Spleen (tissue), 11 donors: Measurements from ENCODE around the gene SELENOS. TPM values are rescaled to one million over a fixed set of nuclear protein-coding genes. Genes with fewer than 3 reads are reported as not detected.

Experiments
- DNase-seq: peaks from one replicate; pipeline ENCODE4 v3.0.0-alpha.2; 2020
- H3K27ac ChIP-seq, 8 donors: fragments of 200-600 bp; sonication (generic) in 7 of 8; 1 replicate in 4 of 8; 2 replicates in 4 of 8; pipeline versions ENCODE4 v1.5.0 to v1.8.0; 2016 to 2021; ENCODE audit warnings: inconsistent platforms in 4 of 8, mild to moderate bottlenecking in 4 of 8, moderate library complexity in 1 of 8
- H3K27me3 ChIP-seq, 7 donors: fragments of 200-600 bp; sonication (generic) in 6 of 7; replicated peaks in 1 of 7; 1 replicate in 4 of 7; 2 replicates in 3 of 7; pipeline versions ENCODE4 v1.5.0 to v1.8.0; 2016 to 2021; ENCODE audit warnings: inconsistent platforms in 3 of 7, mild to moderate bottlenecking in 1 of 7
- H3K36me3 ChIP-seq, 6 donors: fragments of 200-600 bp; sonication (generic) in 5 of 6; 1 replicate in 4 of 6; 2 replicates in 2 of 6; pipeline versions ENCODE4 v1.5.0 to v1.8.0; 2016 to 2021; ENCODE audit warnings: inconsistent platforms in 2 of 6
- H3K4me1 ChIP-seq, 6 donors: fragments of 200-600 bp; sonication (generic) in 5 of 6; 1 replicate in 3 of 6; 2 replicates in 3 of 6; pipeline versions ENCODE4 v1.5.0 to v1.8.0; 2016 to 2021; ENCODE audit warnings: inconsistent platforms in 3 of 6
- H3K4me3 ChIP-seq, 8 donors: fragments of 200-600 bp; sonication (generic) in 7 of 8; 1 replicate in 4 of 8; 2 replicates in 4 of 8; pipeline versions ENCODE4 v1.5.0 to v1.8.0; 2016 to 2021; ENCODE audit warnings: inconsistent platforms in 4 of 8, mild to moderate bottlenecking in 4 of 8, moderate library complexity in 2 of 8
- H3K9me3 ChIP-seq, 8 donors: fragments of 200-600 bp; sonication (generic) in 7 of 8; 1 replicate in 4 of 8; 2 replicates in 4 of 8; pipeline versions ENCODE4 v1.5.0 to v1.8.0; 2016 to 2021; ENCODE audit warnings: inconsistent platforms in 4 of 8
- POLR2A ChIP-seq, 3 donors: fragments of 450-650 bp; IDR thresholded peaks; one replicate each; pipeline ENCODE4 v1.5.1; 2017; ENCODE audit warnings: antibody characterized with exemption in 3 of 3, mild to moderate bottlenecking in 1 of 3
- POLR2AphosphoS5 ChIP-seq, 3 donors: sonication (generic); formaldehyde crosslinking; IDR thresholded peaks; one replicate each; pipeline ENCODE4 v1.5.1; 2017; ENCODE audit warnings: antibody characterized with exemption in 3 of 3
- WGBS, 5 donors: extraction: QIAGEN DNeasy Blood & Tissue Kit in 3 of 5; methylation state at CpG; one replicate each; pipeline versions ENCODE4 v1.1.5 to v1.1.7; 2013 to 2018; 5-methylcytosine and 5-hydroxymethylcytosine counted together
- intact Hi-C: fragments of 100-400 bp; cut with DNase I; formaldehyde crosslinking; loops from one replicate; pipeline ENCODE4 v1.15.0; 2023; ENCODE audit warnings: low total_unique reads
- polyA plus RNA-seq, 3 donors: library from polyadenylated mRNA; stranded (reverse); fragments of 200-250 nt; gene quantifications; one replicate each; pipeline ENCODE4 v1.2.1, GENCODE V29; 2013
- total RNA-seq, 7 donors: library from RNA; depleted of rRNA in 3 of 7; stranded (reverse); fragments of >200 nt in 3 of 7; fragmentation: NEBNext Ultra II Directional in 4 of 7; extraction: Animal tissue kit (Norgen Biotek cat#: 25700) in 4 of 7; gene quantifications; one replicate each; pipeline versions ENCODE4 v1.1.0 to v1.2.1, GENCODE V29; 2016 to 2021
- TF ChIP-seq, protein P1 (sequence below), 11 experiments: fragments of 200-600 bp in 7 of 11; fragments of 450-650 bp in 4 of 11; sonication (generic) in 4 of 11; IDR thresholded peaks in 8 of 11; conservative IDR thresholded peaks in 3 of 11; 1 replicate in 7 of 11; 2 replicates in 4 of 11; pipeline versions ENCODE4 v1.4.0 to v1.8.0; 2016 to 2021; ENCODE audit warnings: antibody characterized with exemption in 11 of 11, inconsistent platforms in 4 of 11, mild to moderate bottlenecking in 1 of 11
- donor health status: healthy with polysubstance abuse.
- donor health status: DM: no; HTN: no; CAD: no; lungs with moderate emphysema.
- donor health status: DM: no; HTN: no; CAD: no.
- donor health status: Bipolar disorder and iron deficiency.
- donor health status: healthy.
- donor health status: DM: no; HTN: no; CAD: no.
- donor health status: DM: yes; HTN: yes; CAD: no.

The SELENOS gene
- total and polyA plus RNA-seq, 10 donors, result 25.7 to 109 (median 57.3) TPM

GRCh38 chr15:101313041-101313761 is 35.9 kb upstream of the SELENOS start:
- Histone ChIP-seq H3K4me3 (no peak overlapping the region), H3K27me3 (peaks cover 0 to 5% (median 0%) of the 10 kb centered on the region in 7 donors), H3K36me3 (peaks cover 0 to 93% (median 15%) of the 10 kb centered on the region in 6 donors), H3K9me3 (no peaks in the 10 kb centered on the region), H3K4me1 (no peaks in the 10 kb centered on the region), H3K27ac (no peak overlapping the region)
- WGBS, 5 donors, result 86 to 95% (median 88%) methylated on average over 21 of the region's 21 CpGs
- TF ChIP-seq, protein P1, sequence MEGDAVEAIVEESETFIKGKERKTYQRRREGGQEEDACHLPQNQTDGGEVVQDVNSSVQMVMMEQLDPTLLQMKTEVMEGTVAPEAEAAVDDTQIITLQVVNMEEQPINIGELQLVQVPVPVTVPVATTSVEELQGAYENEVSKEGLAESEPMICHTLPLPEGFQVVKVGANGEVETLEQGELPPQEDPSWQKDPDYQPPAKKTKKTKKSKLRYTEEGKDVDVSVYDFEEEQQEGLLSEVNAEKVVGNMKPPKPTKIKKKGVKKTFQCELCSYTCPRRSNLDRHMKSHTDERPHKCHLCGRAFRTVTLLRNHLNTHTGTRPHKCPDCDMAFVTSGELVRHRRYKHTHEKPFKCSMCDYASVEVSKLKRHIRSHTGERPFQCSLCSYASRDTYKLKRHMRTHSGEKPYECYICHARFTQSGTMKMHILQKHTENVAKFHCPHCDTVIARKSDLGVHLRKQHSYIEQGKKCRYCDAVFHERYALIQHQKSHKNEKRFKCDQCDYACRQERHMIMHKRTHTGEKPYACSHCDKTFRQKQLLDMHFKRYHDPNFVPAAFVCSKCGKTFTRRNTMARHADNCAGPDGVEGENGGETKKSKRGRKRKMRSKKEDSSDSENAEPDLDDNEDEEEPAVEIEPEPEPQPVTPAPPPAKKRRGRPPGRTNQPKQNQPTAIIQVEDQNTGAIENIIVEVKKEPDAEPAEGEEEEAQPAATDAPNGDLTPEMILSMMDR (IDR thresholded peaks at IDR 0.05 in 8 of 11, conservative IDR thresholded peaks at IDR 0.05 in 3 of 11), result no peak
- TF ChIP-seq POLR2A (IDR thresholded peaks at IDR 0.05) (no peak), POLR2AphosphoS5 (IDR thresholded peaks at IDR 0.05) (peak in 2 of 3 donors; percentile 27 to 35)
- intact Hi-C loops, result no loop called here
- peak; percentile 69 for DNase-seq

GRCh38 chr15:101310508-101310907 is 33.2 kb upstream of the SELENOS start:
- no peaks in the 10 kb centered on the region for H3K4me1 ChIP-seq
- H3K4me3 ChIP-seq, result no peak overlapping the region
- no peak overlapping the region for H3K27ac ChIP-seq
- no peak for TF ChIP-seq POLR2AphosphoS5 (IDR thresholded peaks at IDR 0.05)
- no peak for TF ChIP-seq POLR2A (IDR thresholded peaks at IDR 0.05)
- TF ChIP-seq, protein P1 (IDR thresholded peaks at IDR 0.05 in 8 of 11, conservative IDR thresholded peaks at IDR 0.05 in 3 of 11), result no peak
- H3K36me3 ChIP-seq, result peaks cover 0 to 83% (median 9%) of the 10 kb centered on the region in 6 donors
- no peaks in the 10 kb centered on the region for H3K9me3 ChIP-seq
- H3K27me3 ChIP-seq, result peaks cover 0 to 4% (median 0%) of the 10 kb centered on the region in 7 donors
- intact Hi-C loops, result no loop called here
- 84 to 95% (median 92%) methylated on average over 7 of the region's 7 CpGs for WGBS, 5 donors
- peak; percentile 63 for DNase-seq

GRCh38 chr15:101310161-101310480 is 32.8 kb upstream of the SELENOS start:
- H3K36me3 ChIP-seq, result peaks cover 0 to 83% (median 8%) of the 10 kb centered on the region in 6 donors
- WGBS, 5 donors, result 81 to 95% (median 90%) methylated on average over 7 of the region's 7 CpGs
- no peak for TF ChIP-seq POLR2A (IDR thresholded peaks at IDR 0.05)
- peak; percentile 59 for DNase-seq
- intact Hi-C loops, result no loop called here
- H3K9me3 ChIP-seq, result no peaks in the 10 kb centered on the region
- no peaks in the 10 kb centered on the region for H3K4me1 ChIP-seq
- peaks cover 0 to 4% (median 0%) of the 10 kb centered on the region in 7 donors for H3K27me3 ChIP-seq
- no peak overlapping the region for H3K4me3 ChIP-seq
- H3K27ac ChIP-seq, result no peak overlapping the region

DNA sequence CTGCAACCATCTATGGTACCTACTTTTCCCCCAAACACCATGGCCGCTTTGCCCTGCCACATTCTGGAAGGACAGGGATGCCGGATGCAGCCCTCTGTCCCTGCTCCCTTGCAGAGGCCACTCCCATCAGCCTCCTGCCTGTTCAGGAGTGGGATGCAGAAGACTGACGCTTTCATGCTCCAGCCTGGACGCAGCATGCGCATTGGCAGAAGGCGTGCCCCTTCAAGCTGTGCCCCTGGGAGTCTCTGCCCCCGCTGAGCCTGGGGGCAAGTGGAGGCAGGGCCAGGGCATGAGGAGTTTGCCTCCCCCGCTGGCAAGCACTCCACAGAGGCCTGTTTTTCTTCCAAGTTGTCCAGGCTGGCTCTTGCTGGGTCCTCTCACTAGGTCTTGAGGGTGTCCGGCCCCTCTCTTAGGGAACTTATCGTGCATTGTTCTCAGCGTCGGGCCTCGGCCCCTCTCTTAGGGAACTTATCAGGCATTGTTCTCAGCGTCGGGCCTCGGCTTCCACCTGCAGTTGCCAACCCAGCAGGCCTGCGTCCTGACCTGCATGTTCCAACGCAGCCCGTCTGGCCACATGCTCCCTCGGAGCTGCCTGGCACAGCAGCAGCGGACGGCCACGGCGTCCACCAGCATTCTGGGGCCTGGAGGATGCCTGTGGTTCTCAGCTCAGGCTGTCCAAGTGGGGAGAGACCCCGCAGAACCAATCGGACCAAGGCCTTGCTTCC is 32.3 kb upstream of the SELENOS start:
- TF ChIP-seq, protein P1 (IDR thresholded peaks at IDR 0.05 in 8 of 11, conservative IDR thresholded peaks at IDR 0.05 in 3 of 11), result no peak
- TF ChIP-seq POLR2AphosphoS5 (IDR thresholded peaks at IDR 0.05), result peak in 1 of 3 donors; percentile 66
- TF ChIP-seq POLR2A (IDR thresholded peaks at IDR 0.05), result no peak
- no peaks in the 10 kb centered on the region for H3K9me3 ChIP-seq
- H3K36me3 ChIP-seq, result peaks cover 0 to 83% (median 8%) of the 10 kb centered on the region in 6 donors
- intact Hi-C loops, result no loop called here
- 79 to 91% (median 84%) methylated on average over 24 to 26 of the region's 26 CpGs for WGBS, 5 donors
- H3K4me1 ChIP-seq, result no peaks in the 10 kb centered on the region
- H3K4me3 ChIP-seq, result no peak overlapping the region
- H3K27me3 ChIP-seq, result peaks cover 0 to 4% (median 0%) of the 10 kb centered on the region in 7 donors
- H3K27ac ChIP-seq, result no peak overlapping the region
- peak; percentile 63 for DNase-seq
